ENCODE results near the gene LSAMP.

DNA sequence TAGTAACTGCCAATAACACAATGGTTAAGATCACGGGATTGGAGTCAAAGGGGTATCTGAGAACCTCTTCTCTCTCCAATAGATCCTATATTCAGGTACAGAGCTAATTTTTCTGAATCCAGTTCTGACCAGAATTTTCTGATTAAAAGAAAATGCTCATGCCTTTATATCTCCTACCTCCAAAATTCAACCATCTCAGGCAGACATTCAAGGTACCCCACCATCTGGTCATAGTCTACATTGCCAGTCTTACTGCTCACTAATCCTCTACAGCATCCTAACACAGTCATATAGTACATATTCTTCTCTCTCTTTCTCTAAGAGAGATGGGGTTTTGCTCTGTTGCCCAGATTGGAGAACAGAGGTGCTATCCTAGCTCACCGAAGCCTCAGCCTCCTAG lies 59.1 kb downstream of the LSAMP start:
- TF ChIP-seq, protein P1, sequence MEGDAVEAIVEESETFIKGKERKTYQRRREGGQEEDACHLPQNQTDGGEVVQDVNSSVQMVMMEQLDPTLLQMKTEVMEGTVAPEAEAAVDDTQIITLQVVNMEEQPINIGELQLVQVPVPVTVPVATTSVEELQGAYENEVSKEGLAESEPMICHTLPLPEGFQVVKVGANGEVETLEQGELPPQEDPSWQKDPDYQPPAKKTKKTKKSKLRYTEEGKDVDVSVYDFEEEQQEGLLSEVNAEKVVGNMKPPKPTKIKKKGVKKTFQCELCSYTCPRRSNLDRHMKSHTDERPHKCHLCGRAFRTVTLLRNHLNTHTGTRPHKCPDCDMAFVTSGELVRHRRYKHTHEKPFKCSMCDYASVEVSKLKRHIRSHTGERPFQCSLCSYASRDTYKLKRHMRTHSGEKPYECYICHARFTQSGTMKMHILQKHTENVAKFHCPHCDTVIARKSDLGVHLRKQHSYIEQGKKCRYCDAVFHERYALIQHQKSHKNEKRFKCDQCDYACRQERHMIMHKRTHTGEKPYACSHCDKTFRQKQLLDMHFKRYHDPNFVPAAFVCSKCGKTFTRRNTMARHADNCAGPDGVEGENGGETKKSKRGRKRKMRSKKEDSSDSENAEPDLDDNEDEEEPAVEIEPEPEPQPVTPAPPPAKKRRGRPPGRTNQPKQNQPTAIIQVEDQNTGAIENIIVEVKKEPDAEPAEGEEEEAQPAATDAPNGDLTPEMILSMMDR (IDR thresholded peaks at IDR 0.05): no peak
- no peak for TF ChIP-seq POLR2A (IDR thresholded peaks at IDR 0.05)

Measured in esophagus squamous epithelium (tissue), 4 donors.